HCT116 (cell line): Measurements from ENCODE around the gene CEP41. TPM values are rescaled to one million over a fixed set of nuclear protein-coding genes. Genes with fewer than 3 reads are reported as not detected.

Source experiments
- ATAC-seq: fragments of 200-7000 bp; cut with Tn5 transposase; 2 replicates; pipeline ENCODE4 v1.9.1; 2020; ENCODE audit warnings: mild to moderate bottlenecking, moderate library complexity
- BruUV-seq: library from RNA; stranded (reverse); fragments of 400-500 nt; replicated peaks from 2 replicates; lab custom pipeline; 2021; lab: Mats Ljungman, UMichigan
- CTCF ChIA-PET: fragments of 300-600 bp; sonication (Branson Sonifier 250); formaldehyde crosslinking; loops from one replicate; lab custom pipeline; 2021; ENCODE audit warnings: antibody characterized with exemption; lab: Charles Lee
- POLR2A ChIA-PET: fragments of 300-600, 350-600 bp; sonication (Branson Sonifier 250); formaldehyde crosslinking; loops from one replicate; lab custom pipeline; 2021; ENCODE audit warnings: antibody characterized with exemption; lab: Charles Lee
- RAD21 ChIA-PET, 2 experiments: fragments of 300-600 bp; sonication (Branson Sonifier 250); formaldehyde crosslinking; loops; one replicate each; lab custom pipeline; 2023; ENCODE audit warnings: low total read pairs in 2 of 2; ENCODE audit not compliant: uncharacterized antibody in 2 of 2, unreplicated experiment in 2 of 2, low non-redundant PET in 1 of 2; lab: Charles Lee
- DNase-seq: peaks from one replicate; pipeline ENCODE4 v3.0.0-alpha.2; 2010; ENCODE audit warnings: low read depth, low spot score
- H2AFZ ChIP-seq: fragments of 200-600 bp; shearing (Covaris generic), sonication (generic); 2 replicates; pipeline ENCODE4 v1.6.1; 2017; ENCODE audit warnings: low read depth, mixed run types, mixed read lengths, antibody characterized with exemption, low read length; ENCODE audit not compliant: poor library complexity, severe bottlenecking
- H3K27ac ChIP-seq: 2 replicates; pipeline ENCODE4 v1.5.1; 2012; ENCODE audit warnings: low read depth, low read length
- H3K27me3 ChIP-seq: fragments of 200-600 bp; sonication (generic); 2 replicates; pipeline ENCODE4 v1.6.1; 2016; ENCODE audit warnings: mixed run types, low read length, mixed read lengths; ENCODE audit not compliant: insufficient read depth
- H3K36me3 ChIP-seq, 2 experiments: fragments of 200-500 bp in 1 of 2; fragments of 200-600 bp in 1 of 2; sonication (Bioruptor generic) in 1 of 2; sonication (generic) in 1 of 2; 2 replicates each; pipeline versions ENCODE4 v1.5.1 to v1.6.1; 2014 to 2016; ENCODE audit warnings: low read length in 2 of 2, inconsistent platforms in 1 of 2, mixed read lengths in 1 of 2, mixed run types in 1 of 2; ENCODE audit not compliant: insufficient read depth in 2 of 2, control insufficient read depth in 1 of 2
- H3K4me1 ChIP-seq, 2 experiments: fragments of 200-600 bp in 1 of 2; sonication (generic) in 1 of 2; 2 replicates each; pipeline versions ENCODE4 v1.5.1 to v1.6.1; 2012 to 2017; ENCODE audit warnings: low read length in 2 of 2, inconsistent platforms in 1 of 2, mild to moderate bottlenecking in 1 of 2, mixed read lengths in 1 of 2, mixed run types in 1 of 2, moderate library complexity in 1 of 2; ENCODE audit not compliant: insufficient read depth in 2 of 2, control insufficient read depth in 1 of 2
- H3K4me2 ChIP-seq: fragments of 200-600 bp; sonication (generic); 2 replicates; pipeline ENCODE4 v1.6.1; 2017; ENCODE audit warnings: mixed run types, low read length, mixed read lengths
- H3K4me3 ChIP-seq, 2 experiments: fragments of 200-600 bp in 1 of 2; sonication (generic) in 1 of 2; replicated peaks in 1 of 2; 2 replicates each; pipeline ENCODE4 v1.5.1; 2011 to 2016; ENCODE audit warnings: low read length in 2 of 2, control low read depth in 1 of 2, low read depth in 1 of 2, mild to moderate bottlenecking in 1 of 2, mixed read lengths in 1 of 2, mixed run types in 1 of 2
- H3K79me2 ChIP-seq: fragments of 200-600 bp; sonication (generic); 2 replicates; pipeline ENCODE4 v1.6.1; 2017; ENCODE audit warnings: mild to moderate bottlenecking, mixed run types, low read length, moderate library complexity, mixed read lengths; ENCODE audit not compliant: insufficient read depth
- H3K9ac ChIP-seq: fragments of 200-600 bp; sonication (generic); 2 replicates; pipeline ENCODE4 v1.6.1; 2016; ENCODE audit warnings: low read length, mixed read lengths
- H3K9me2 ChIP-seq: fragments of 200-600 bp; sonication (generic), shearing (Covaris generic); 2 replicates; pipeline ENCODE4 v1.6.1; 2017; ENCODE audit warnings: mixed run types, mild to moderate bottlenecking, moderate library complexity; ENCODE audit not compliant: insufficient read depth
- H3K9me3 ChIP-seq, 2 experiments: fragments of 200-500 bp in 1 of 2; fragments of 200-600 bp in 1 of 2; sonication (Bioruptor generic) in 1 of 2; sonication (generic) in 1 of 2; 2 replicates each; pipeline ENCODE4 v1.6.1; 2014 to 2017; ENCODE audit warnings: low read length in 2 of 2, mixed read lengths in 2 of 2, inconsistent platforms in 1 of 2, low read depth in 1 of 2, mild to moderate bottlenecking in 1 of 2, mixed run types in 1 of 2, moderate library complexity in 1 of 2; ENCODE audit not compliant: control insufficient read depth in 1 of 2, insufficient read depth in 1 of 2
- H4K20me1 ChIP-seq: fragments of 200-600 bp; sonication (generic), shearing (Covaris generic); 2 replicates; pipeline ENCODE4 v1.6.1; 2017; ENCODE audit warnings: mixed run types, mild to moderate bottlenecking, moderate library complexity; ENCODE audit not compliant: insufficient read depth
- EGR1 ChIP-seq: IDR thresholded peaks from 2 replicates; pipeline ENCODE4 v1.6.1; 2012; ENCODE audit warnings: low read depth
- FOSL1 ChIP-seq: IDR thresholded peaks from 2 replicates; pipeline ENCODE4 v1.6.1; 2012; ENCODE audit warnings: low read depth
- JUND ChIP-seq: IDR thresholded peaks from 2 replicates; pipeline ENCODE4 v1.6.1; 2012
- RAD21 ChIP-seq: IDR thresholded peaks from 2 replicates; pipeline ENCODE4 v1.6.1; 2012; ENCODE audit warnings: low read depth, mild to moderate bottlenecking
- SP1 ChIP-seq: IDR thresholded peaks from 2 replicates; pipeline ENCODE4 v1.6.1; 2012; ENCODE audit warnings: low read depth
- SRF ChIP-seq: IDR thresholded peaks from 2 replicates; pipeline ENCODE4 v1.6.1; 2012; ENCODE audit warnings: low read depth
- ZFX ChIP-seq: fragments of 450-650 bp; IDR thresholded peaks from 2 replicates; pipeline ENCODE4 v1.6.1; 2017
- intact Hi-C: fragments of 100-400 bp; cut with micrococcal nuclease; formaldehyde crosslinking; loops from 2 replicates; pipeline ENCODE4 v1.10.0; 2022
- total RNA-seq: library from RNA; stranded (reverse); gene quantifications from one replicate; pipeline ENCODE4 v1.2.1, GENCODE V29; 2021; ENCODE audit not compliant: unreplicated experiment
- TF ChIP-seq, protein P1 (sequence below): IDR thresholded peaks from 2 replicates; pipeline ENCODE4 v1.6.1; 2011; ENCODE audit warnings: mild to moderate bottlenecking, low read length, moderate library complexity; ENCODE audit not compliant: insufficient replicate concordance; ENCODE audit errors: extremely low read depth
- TF ChIP-seq, protein P2 (sequence below): IDR thresholded peaks from 2 replicates; pipeline ENCODE4 v1.6.1; 2012; ENCODE audit warnings: low read depth

CEP41 gene
- total RNA-seq, 1 experiment from 2014 or later, result 13.6 TPM

DNA sequence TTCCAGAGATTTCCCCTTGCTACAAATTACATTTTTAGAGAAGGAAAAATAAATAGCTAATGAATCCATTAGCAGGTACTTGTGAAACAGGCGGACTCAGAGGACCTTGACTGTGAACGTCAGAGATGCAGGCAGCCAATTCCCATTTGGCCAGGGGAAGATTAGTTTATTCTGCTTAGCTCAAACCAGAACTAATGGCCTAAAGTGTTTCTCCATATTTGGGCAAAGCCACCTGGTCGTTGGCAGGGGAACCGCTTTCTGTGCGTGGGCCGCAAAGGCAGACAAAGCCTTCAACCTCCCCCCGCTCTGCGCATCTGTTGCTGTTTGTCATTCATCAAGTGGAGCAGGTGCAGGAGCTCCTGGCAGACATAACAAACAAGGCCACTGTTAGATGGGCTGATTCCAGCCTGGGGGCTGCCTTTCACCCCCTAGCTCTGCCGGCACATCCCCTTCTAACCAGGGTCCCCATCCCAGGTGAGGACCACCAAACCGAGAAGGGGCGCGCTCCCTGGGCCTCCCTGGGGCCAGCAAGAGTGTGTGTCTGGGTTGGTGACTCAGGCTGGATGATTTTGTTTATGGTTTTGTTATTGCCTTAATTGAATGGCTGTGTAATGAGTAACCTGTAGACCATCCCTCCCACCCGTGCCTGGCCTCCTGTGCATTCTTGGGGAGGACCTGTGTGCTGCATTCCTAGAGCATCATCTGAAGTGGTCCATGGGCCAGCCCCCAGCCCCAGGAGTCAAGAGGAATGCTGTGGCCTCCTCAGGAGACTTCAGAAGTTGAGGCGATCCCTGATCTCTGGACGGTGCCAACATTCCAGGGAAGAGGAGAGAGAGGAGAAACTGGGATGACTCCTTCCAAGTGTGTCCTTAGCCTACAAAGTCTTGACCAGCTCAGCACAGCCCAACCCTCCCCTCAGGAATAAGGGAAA lies 75.0 kb downstream of the CEP41 start:
- Histone ChIP-seq H3K9ac (peak overlapping the region; percentile 16; the same call in 1 of the 2 replicates), H3K27ac (no peak overlapping the region; the same call in 1 of the 2 replicates), H3K79me2 (no peaks in the 10 kb centered on the region), H3K4me3 (peak overlapping the region in 1 of 2 experiments; percentile 11; a peak in 1 of 4 replicates), H3K4me2 (peak overlapping the region; percentile 67), H4K20me1 (no peaks in the 10 kb centered on the region), H2AFZ (no peak overlapping the region), H3K9me3 (peaks cover 0 to 2% of the 10 kb centered on the region in 2 experiments; a peak in 1 of 4 replicates), H3K9me2 (no peaks in the 10 kb centered on the region), H3K36me3 (no peaks in the 10 kb centered on the region), H3K4me1 (peaks cover 28 to 65% of the 10 kb centered on the region in 2 experiments), H3K27me3 (no peaks in the 10 kb centered on the region)
- ChIA-PET RAD21 (no interaction called here), POLR2A (no interaction called here), CTCF (no interaction called here)
- TF ChIP-seq, protein P1, sequence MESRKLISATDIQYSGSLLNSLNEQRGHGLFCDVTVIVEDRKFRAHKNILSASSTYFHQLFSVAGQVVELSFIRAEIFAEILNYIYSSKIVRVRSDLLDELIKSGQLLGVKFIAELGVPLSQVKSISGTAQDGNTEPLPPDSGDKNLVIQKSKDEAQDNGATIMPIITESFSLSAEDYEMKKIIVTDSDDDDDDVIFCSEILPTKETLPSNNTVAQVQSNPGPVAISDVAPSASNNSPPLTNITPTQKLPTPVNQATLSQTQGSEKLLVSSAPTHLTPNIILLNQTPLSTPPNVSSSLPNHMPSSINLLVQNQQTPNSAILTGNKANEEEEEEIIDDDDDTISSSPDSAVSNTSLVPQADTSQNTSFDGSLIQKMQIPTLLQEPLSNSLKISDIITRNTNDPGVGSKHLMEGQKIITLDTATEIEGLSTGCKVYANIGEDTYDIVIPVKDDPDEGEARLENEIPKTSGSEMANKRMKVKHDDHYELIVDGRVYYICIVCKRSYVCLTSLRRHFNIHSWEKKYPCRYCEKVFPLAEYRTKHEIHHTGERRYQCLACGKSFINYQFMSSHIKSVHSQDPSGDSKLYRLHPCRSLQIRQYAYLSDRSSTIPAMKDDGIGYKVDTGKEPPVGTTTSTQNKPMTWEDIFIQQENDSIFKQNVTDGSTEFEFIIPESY, result no peak
- TF ChIP-seq RAD21, result no peak
- TF ChIP-seq EGR1, result no peak
- 0 out of 2 replicates have a peak, but pooled peaks have one; percentile 26 for TF ChIP-seq SRF
- peak; percentile 46; the same call in 1 of the 2 replicates for TF ChIP-seq SP1
- TF ChIP-seq FOSL1, result peak; percentile 67
- TF ChIP-seq, protein P2, sequence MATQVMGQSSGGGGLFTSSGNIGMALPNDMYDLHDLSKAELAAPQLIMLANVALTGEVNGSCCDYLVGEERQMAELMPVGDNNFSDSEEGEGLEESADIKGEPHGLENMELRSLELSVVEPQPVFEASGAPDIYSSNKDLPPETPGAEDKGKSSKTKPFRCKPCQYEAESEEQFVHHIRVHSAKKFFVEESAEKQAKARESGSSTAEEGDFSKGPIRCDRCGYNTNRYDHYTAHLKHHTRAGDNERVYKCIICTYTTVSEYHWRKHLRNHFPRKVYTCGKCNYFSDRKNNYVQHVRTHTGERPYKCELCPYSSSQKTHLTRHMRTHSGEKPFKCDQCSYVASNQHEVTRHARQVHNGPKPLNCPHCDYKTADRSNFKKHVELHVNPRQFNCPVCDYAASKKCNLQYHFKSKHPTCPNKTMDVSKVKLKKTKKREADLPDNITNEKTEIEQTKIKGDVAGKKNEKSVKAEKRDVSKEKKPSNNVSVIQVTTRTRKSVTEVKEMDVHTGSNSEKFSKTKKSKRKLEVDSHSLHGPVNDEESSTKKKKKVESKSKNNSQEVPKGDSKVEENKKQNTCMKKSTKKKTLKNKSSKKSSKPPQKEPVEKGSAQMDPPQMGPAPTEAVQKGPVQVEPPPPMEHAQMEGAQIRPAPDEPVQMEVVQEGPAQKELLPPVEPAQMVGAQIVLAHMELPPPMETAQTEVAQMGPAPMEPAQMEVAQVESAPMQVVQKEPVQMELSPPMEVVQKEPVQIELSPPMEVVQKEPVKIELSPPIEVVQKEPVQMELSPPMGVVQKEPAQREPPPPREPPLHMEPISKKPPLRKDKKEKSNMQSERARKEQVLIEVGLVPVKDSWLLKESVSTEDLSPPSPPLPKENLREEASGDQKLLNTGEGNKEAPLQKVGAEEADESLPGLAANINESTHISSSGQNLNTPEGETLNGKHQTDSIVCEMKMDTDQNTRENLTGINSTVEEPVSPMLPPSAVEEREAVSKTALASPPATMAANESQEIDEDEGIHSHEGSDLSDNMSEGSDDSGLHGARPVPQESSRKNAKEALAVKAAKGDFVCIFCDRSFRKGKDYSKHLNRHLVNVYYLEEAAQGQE, result no peak
- peak; percentile 54; the same call in 1 of the 2 replicates for TF ChIP-seq JUND
- no peak for TF ChIP-seq ZFX
- DNase-seq (no peak), ATAC-seq (peak; percentile 53)
- intact Hi-C loops, result no loop called here
- no TSS peak for BruUV-seq
